GM18858 (cell line): ENCODE results near the gene PRICKLE3.

Experiments
- ATAC-seq: cut with Tn5 transposase; IDR thresholded peaks from one replicate; pipeline ENCODE4 v1.9.1; 2021; ENCODE audit not compliant: unreplicated experiment

Gene PRICKLE3

DNA sequence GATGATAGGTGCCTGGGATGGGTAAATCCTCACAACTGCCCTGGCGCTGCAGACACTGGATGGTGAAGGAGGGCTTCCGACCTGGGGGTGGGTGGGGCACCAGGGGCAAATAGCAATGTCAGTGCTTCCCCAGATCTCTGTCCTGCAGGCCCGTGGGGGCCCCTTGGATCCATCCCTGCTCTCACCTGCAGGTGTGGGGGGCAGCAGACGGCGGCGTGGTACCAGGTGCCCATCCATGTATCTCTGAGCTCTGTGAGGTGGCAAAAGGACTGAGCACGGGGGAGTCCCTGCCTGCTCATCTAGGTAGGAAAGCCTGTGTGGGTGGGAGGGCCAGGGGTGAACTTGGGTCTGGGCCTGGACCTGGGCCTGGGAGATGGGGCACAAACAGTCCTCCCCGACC is 20.4 kb upstream of the PRICKLE3 start:
- no peak for ATAC-seq

DNA sequence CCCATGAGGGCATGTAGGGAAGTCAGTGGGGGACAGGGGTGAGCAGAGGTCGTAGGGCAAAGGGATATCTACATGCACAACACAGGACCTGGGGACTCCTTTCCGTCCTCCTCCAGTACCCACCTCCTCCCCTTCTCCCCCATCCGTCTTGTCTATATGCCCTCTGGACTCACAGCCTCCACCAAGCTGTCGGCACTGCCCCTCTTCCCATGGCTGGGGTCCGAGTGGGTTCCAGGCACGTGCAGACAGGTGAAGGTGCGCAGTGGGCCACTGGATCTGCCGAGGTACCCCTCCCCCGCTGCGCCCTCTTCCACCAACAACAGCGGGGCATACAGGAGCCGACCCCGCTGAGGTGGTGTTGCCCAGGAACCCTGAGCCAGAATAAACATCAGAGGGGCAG is 19.3 kb upstream of the PRICKLE3 start:
- ATAC-seq, result no peak

DNA sequence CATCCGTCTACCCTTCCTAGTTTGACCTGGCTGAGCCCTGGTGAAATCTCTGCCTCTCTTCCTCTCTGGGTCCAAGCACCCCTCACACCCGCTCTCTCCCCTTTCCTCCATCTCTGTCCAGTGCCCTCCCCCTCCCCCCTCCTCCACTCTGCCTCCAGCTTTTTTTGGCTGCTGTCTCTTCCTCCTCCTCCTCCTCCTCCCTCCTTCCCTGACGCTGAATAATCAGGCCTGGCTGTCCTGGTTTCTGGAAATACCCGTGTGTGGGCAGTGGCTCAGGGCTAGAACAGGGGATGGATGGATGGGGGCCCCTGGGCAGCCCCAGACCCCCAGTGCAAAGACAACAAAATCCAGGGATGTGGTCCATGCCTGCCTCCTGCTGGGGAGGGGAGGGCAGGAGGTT is 18.5 kb upstream of the PRICKLE3 start:
- no peak for ATAC-seq

DNA sequence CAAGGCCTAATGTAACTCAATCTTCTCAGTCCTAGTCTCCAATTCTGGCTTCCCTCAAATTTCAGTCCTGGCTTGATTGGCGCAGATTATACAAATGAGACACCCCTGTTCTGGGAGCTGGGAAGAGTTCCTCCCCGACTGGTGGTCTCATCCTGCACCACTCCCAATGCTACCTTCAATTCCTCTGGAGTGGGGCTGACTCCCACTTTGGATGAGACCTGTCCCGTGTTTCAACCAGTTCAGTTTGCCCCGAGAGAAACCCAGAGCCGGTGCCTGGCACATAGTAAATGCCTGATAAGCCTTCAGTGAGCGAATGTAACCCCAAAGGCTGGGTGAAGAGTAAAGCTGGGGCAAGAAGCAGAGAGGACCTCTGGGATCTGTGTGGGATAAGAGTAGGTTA is 17.8 kb upstream of the PRICKLE3 start:
- ATAC-seq, result no peak

DNA sequence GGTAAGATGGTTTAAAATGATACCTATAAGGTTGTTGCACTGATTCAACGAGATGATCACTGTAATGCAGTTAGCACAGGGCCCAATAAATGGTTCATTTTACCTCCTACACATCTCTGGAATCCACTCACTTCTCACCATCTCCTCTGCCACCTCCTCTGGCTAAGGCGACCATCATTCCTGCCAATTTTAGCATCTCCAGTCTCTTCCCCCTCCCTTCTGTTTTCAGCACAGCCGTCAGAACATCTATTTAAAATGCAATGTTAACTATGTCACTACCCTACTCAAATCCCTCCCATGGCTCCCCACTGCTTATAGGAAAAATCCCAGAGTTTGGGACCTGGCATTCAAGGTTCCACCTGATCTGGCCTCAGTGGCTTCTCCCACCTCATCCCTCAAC is 17.4 kb upstream of the PRICKLE3 start:
- no peak for ATAC-seq

DNA sequence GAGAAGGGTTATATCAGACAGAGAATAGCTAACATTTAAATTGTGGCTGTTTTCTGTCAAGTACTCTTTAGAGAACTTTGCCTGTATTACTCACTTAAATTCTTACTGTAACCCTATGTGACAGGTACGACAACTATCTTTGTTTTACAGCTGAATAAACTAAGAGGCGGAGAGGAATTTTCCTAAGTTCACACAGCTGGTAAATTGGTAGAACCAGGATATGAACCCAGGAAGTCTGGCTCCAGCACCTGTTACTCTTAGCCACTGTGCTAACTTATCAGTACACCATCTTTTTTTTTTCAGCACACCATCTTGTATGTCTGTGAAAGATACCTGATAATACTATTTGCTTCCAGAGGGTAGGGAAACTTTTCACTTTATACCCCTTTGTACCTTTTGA is 15.8 kb upstream of the PRICKLE3 start:
- no peak for ATAC-seq

DNA sequence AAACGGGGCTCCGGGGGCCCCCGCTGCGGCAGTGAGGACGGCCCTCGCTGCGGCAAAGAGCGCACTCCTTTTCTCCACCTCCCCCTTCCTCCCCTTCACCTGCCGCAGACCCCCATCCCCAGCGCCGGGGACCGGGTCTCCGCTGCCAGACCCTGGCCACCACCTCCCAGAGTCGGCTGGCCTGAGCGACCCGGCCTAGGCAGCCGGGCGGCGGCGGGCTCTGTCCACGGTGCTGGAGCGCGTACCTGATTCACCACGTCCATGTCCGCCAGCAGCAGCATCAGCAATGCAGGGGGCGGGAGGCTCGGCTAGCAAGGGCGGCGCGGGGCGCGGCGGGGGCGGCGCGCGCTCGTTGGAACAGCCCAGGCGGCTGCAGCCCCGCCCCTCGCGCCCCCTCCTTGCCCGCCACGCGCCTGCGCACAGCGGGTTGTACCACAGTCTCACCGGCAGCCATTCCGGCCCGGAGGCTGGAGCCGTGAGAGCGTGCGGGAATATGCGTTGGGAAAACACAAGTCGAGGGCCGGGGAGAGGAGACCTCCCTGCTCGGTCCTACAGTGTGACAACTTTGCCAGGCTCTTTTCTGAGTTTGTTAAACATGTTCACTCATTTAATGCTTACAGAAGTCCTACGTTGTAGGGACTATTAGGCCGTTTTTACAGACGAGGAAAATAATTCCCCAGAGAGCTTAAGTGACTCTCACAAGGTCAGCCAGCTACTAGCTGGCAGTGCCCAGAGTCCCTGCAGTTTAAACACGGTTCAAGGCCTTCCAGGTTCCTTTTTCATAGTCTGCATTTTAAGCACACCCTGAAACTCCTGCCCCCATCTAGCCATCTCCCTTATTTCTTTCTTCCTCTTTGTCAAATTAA is 14.0 kb upstream of the PRICKLE3 start, which contains the start of gene SYP:
SYP (minus strand) TSS at position 288 of the 866 bp plus-strand sequence; CDS start at position 281, 7 bp downstream.
- ATAC-seq, result peak; percentile 81

DNA sequence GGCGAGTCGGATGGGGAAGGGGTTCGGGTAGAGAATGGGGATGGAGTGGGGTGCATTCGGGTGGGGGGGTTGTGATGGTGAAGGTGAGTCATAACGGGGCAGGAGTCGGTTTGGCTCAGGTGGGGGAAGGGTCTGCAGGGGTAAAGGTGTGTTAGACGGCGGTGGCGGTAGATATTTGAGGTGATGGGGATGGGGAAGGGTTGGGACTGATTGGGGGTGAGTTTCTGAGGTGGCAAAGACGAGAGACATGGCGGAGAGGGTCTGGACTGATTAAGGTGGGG is 13.1 kb upstream of the PRICKLE3 start:
- no peak for ATAC-seq

DNA sequence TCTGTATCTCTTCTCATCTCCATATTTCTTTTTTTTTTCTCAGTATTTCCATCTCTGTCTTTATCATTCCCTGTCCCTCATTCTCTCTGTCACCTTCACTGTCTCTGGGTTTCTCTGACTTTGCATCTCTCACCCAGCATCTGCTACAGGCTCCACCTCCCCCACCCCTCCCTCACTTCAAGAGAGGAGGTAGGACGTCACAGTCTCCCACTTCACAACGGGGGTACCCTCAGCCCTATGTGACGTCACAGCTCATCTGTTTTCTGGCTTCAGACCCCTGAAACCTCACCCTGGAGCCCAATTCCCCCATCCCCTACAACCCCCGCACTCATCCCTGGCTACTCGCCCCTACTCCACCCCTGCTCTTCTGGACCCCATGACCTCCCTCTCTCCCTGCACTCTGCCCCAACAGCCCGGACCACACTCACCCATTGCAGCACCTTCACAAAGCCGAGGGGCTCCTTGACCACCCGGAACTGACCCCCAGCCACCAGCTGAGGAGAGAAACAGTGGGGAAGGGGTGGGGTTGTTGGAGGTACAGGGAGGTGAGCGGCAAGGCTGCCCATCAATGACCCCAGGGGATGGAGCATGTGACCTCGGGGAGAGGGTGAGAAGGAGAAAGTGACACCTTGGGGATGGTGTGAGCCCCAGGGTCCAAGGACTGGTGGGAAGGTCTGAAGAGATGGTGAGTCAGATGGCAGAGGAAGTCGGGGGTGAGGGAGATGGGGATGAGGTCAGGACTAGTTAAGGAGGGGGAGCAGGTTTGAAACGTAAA is 12.6 kb upstream of the PRICKLE3 start:
- ATAC-seq, result no peak

DNA sequence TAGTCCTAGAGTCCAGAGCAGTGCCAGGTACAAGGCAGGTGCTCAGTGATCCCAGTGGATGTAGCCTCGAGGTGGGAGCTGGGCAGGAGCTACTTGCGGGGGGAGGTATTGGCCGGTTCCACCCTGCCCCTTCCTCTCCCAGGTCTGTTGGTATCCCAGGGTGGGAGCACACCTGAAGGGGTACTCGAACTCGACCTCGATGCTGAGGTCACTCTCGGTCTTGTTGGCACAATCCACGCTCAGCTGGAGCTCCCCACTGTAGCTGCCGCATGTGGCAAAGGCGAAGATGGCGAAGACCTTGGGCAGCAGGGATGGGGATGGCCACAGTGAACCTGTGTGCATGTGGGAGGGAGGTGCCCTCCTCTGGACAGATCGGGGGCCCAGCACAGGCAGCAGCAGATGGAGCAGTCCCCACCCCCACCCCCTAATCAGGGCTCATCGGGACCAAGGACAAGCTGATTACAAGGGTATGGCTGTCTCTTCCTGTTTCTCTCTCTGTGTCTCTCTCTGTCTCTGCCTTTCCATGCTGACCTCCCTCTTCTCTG is 11.4 kb upstream of the PRICKLE3 start:
- ATAC-seq, result no peak

DNA sequence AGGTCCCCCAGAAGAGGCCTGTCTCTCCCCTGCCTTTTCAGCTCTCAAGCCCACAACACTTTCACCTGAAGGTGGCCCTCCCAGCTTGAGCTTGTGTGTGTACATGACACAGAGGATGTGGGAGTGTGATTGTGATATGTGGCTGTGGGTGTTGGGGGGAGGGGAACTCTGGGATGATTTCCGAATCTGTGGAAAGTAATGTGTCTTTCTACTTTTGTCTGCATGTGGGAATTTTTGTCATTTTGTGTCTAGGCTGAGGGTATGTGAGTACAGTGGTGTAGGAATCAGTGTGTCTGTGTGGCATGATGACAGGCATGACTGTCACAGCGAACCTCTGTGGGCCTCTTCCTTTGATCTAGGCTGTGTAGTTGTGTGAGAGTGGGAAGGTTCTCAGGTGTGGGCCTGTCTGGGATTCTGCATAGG is 7.4 kb upstream of the PRICKLE3 start:
- ATAC-seq, result no peak

DNA sequence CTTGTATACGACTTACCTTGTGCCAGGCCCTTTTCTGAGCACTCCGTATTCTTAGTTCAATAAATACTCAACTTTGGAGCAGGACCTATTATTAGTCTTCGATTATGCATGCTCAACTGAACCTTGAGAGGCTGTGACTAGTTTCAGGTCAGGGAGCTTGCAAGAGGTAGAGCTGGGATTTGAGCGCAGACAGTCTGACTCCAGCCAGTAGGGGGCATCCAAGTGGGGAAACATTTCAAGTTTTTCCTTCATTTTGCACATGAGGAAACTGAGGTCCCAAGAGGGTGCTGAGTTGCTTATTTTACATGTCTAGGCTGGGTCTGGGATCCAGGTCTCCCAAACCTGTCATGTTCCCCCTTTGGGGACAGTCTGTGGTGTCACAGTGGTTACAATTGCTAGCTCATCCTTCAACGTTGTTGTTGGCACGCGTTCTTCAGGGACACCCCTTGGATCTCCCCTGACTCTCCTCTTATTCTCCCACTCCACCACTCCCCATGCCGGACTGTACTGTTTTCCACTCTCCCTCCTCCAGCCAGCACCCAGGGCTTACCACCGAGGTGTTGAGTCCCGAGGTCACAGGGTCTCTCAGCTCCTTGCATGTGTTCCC is 6.7 kb upstream of the PRICKLE3 start:
- ATAC-seq, result no peak

DNA sequence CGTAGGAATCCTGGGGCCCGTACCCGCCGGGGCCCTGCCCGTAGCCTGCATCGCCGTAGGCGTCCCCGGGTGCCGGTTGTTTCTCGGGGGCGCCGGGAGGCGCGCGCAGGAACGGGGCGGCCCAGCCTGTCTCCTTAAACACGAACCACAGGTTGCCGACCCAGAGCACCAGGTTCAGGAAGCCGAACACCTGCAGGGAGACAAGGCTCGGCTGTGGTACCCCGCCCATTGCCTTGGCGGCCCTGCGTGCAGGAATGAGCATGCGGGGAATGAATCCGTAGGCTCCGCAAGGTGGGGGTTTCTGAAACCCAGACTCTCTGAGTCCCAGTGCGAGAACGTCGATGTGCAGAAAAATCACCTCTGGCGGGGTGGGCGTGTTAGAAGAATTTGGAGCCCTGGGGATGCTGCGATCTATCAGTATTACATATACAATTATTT is 5.4 kb upstream of the PRICKLE3 start:
- ATAC-seq, result peak; percentile 7

DNA sequence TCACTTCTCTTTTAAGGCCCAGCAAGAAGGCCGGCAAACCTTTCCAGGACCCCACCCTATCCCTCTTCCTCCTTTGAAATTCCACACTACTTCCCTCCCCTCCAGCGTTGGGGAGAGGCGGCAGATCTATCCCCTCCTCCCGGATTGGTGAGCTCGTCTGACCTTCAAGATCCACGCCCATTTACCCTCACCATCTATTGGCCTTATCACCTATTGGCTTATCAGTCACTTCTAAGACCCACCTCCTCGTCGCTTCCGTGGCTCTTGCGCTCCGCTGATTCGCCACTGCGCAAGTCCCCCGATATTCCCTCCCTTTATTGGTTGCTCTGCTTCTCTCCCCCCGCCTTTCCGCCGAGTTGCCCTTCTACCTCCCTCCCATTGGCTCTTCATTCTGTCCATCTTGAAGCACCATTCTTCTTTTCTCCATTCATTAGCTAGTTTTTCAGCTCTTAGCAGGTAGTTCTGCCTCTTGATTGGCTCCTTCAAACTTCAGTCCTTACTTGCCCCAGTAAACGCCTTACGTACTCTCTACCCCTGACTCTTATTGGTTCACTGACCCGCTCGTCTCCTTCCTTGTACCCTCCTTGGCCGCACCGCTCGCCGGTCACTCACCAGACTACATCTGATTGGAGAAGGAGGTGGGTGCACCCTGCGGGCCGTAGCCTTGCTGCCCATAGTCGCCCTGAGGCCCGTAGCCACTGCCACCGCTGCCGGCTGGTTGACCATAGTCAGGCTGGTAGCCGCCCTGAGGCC is 4.8 kb upstream of the PRICKLE3 start:
- ATAC-seq, result peak; percentile 86

DNA sequence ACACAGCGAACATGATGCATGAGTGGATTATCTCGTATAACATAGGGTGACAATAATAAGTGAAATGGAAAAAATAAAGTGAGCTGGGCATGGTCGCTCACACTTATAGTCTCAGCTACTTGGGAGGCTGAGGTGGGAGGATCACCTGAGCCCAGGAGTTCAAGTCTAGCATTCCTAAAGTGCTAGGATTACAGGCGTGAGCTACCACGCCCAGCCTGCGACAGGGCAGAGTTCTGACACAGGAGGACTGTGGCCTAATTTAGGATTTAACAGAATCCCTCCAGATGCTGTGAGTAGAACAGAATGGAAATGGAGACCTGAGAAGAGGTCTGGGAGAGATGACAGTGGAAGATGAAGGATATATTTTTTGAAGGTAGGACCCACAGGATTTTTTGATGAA is 3.4 kb upstream of the PRICKLE3 start:
- ATAC-seq, result no peak

DNA sequence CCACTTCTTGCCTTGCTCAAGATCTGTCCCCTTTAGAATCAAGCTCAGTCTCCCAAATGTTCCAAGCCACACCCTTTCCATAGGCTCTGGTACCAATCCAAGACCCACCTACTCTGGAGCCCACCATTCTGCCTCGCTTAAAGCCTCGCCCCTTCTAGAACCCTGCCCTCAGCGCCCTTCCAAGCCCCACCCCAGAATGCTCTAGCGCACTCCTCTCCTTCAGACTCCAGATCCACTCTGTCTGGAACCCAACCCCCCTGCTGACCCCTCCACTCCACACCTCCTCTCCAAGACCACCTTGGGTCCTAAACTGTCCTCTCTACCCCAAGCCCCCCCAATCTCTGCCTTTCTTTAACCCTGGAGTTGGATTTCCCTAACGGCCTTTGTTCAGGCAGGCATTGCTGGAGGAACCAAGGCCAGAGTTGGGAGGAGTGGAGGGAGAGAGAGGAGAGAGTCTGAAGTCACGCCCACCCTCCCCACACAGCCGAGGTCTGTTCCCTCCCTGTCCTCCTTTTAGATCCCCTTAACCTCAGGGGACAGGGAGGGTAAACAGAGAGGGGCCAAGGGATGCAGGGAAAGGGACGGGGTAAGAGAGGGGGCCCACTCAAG is 2.4 kb upstream of the PRICKLE3 start:
- ATAC-seq, result no peak

DNA sequence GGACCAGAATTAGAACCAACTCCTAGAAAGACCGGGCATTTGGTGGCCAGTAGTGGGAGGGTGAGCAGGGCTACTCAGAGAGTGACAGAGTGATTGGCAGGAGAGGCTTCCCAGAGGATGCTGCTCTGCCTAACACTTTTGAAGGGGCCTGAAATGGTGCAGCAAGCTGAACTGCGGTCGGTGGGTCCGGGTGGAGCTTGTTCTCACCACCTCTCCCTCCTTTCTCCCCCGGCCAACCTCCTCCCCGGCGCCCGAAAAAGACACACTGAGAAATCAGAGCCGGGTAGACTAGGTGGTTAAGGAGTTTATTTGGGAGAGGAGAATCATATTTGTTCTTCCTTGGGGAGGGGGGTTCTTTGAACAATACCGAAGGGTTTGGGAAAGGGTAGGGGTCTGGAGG is 1.4 kb upstream of the PRICKLE3 start:
- ATAC-seq, result no peak

DNA sequence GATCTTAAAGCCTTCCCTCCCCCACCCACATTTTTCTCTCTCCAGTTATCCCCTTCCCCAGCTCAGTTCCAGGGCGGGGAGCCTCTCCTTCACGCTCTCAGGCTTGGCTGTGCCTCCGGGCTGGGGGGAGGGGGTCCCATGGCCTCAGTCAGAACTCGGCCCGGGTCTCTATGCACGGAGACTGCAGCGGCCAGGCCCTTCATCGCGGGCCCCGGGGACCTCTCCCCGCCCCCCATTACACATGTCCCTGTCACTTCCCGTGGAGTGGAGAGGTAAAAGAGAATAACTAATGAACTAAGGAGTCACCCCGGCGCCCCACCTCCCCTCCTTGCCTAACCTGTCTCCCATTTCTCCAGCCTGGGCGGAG is 838 bp upstream of the PRICKLE3 start:
- ATAC-seq, result no peak

DNA sequence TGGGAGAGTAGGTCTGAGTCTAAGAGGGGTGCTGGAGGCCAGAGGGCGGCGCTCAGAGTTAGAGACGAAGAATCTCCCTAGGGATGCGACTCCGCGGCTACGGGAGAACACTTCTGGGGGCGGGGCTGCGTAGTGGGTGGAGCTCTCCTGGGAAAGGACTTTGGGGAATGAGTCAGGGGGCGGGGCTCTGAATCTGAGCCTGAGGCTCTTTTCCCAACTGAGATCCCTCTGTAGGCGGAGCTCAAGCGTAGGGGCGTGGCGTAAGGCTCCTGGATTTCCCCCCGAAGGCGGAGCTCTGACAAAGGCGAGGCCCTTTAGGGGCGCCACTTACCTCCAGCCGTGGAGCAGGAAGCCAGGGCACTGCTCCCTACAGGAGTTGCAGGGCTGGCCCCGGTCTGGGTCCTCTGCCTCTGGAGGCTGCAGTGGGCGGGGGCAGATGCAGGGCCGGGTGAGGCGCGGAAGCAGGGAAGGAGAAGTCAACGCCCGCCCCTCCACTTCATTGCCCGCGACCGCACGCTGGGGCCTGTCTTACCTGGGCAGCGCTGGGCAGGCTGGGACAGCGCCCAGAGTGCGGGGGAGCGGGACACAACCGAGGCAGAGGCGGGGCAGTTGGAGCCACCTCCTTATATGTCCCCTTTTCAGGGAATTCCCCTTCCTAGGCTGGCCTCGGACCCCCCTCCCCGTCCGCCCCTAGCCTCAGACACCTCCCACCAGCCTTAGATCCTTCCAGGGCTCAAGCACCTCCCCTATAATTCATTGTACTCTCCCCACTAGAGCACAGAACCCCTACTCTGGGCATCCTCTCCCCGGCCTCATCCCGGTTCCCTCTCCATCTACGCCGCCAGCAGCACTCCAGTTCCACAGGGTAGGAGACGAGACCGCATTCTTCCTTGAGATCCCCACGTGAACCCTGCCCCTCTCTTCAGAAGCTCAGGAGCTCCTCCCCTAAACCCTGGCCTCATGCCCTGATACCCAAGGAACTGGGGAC is 1.6 kb downstream of the PRICKLE3 start:
- ATAC-seq, result no peak
